ENCODE measurements around the gene SETDB1.

- TF ChIP-seq CTCF (IDR thresholded peaks at IDR 0.05) (no peak), EZH2 (IDR thresholded peaks at IDR 0.05) (no peak), EZH2phosphoT487 (IDR thresholded peaks at IDR 0.05) (no peak)
Measured at GRCh38 chr1:150966011-150966410, 39.8 kb downstream of the SETDB1 start.

Measured in neural progenitor cell (in vitro differentiated cells).